ENCODE measurements around the gene CACNG4.

- TF ChIP-seq, protein P1, sequence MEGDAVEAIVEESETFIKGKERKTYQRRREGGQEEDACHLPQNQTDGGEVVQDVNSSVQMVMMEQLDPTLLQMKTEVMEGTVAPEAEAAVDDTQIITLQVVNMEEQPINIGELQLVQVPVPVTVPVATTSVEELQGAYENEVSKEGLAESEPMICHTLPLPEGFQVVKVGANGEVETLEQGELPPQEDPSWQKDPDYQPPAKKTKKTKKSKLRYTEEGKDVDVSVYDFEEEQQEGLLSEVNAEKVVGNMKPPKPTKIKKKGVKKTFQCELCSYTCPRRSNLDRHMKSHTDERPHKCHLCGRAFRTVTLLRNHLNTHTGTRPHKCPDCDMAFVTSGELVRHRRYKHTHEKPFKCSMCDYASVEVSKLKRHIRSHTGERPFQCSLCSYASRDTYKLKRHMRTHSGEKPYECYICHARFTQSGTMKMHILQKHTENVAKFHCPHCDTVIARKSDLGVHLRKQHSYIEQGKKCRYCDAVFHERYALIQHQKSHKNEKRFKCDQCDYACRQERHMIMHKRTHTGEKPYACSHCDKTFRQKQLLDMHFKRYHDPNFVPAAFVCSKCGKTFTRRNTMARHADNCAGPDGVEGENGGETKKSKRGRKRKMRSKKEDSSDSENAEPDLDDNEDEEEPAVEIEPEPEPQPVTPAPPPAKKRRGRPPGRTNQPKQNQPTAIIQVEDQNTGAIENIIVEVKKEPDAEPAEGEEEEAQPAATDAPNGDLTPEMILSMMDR (conservative IDR thresholded peaks at IDR 0.05; ENCODE audit: low read length): no peak
- no peak for TF ChIP-seq EZH2phosphoT487 (IDR thresholded peaks at IDR 0.05; ENCODE audit: borderline replicate concordance)
These were observed 93.5 kb downstream of the CACNG4 start for GRCh38 chr17:67058036-67058435.
